ENCODE data around the gene CNKSR3.
"Not testable (repeated sequence)": the region's sequence is repeated elsewhere in the genome, so short reads cannot be mapped to it uniquely, and the experiment has no call there.

The CNKSR3 gene

GRCh38 chr6:154515826-154516225 is 5.3 kb upstream of the CNKSR3 start:
- no peak for FAIRE-seq
- DNase-seq (ENCODE audit: insufficient read length, low spot score) = no peak
- TF ChIP-seq SPI1 (IDR thresholded peaks at IDR 0.05; ENCODE audit: low read depth, low read length) (no peak), POLR2AphosphoS5 (IDR thresholded peaks at IDR 0.05; ENCODE audit: low read depth, low read length) (no peak), POLR2A (IDR thresholded peaks at IDR 0.05; ENCODE audit: low read depth, low read length) (no peak), TAF1 (IDR thresholded peaks at IDR 0.05; ENCODE audit: low read depth, low read length) (no peak), PAX5 (IDR thresholded peaks at IDR 0.05; ENCODE audit: insufficient read depth, low read length, severe bottlenecking) (no peak), POU2F2 (IDR thresholded peaks at IDR 0.05; ENCODE audit: low read depth, low read length) (no peak)

GRCh38 chr6:154515076-154515475 is 4.6 kb upstream of the CNKSR3 start:
- DNase-seq (ENCODE audit: insufficient read length, low spot score); FAIRE-seq: not testable (repeated sequence)

GRCh38 chr6:154514481-154514880 is 4.0 kb upstream of the CNKSR3 start:
- DNase-seq (ENCODE audit: insufficient read length, low spot score) (no peak), FAIRE-seq (no peak)
- no peak for TF ChIP-seq PAX5 (IDR thresholded peaks at IDR 0.05; ENCODE audit: insufficient read depth, low read length, severe bottlenecking)
- TF ChIP-seq POU2F2 (IDR thresholded peaks at IDR 0.05; ENCODE audit: low read depth, low read length) = no peak
- no peak for TF ChIP-seq POLR2A (IDR thresholded peaks at IDR 0.05; ENCODE audit: low read depth, low read length)
- TF ChIP-seq SPI1 (IDR thresholded peaks at IDR 0.05; ENCODE audit: low read depth, low read length) = no peak
- no peak for TF ChIP-seq TAF1 (IDR thresholded peaks at IDR 0.05; ENCODE audit: low read depth, low read length)
- TF ChIP-seq POLR2AphosphoS5 (IDR thresholded peaks at IDR 0.05; ENCODE audit: low read depth, low read length) = no peak

GRCh38 chr6:154513601-154514320 is 3.3 kb upstream of the CNKSR3 start:
- no peak for FAIRE-seq
- DNase-seq (ENCODE audit: insufficient read length, low spot score) = no peak
- TF ChIP-seq POLR2AphosphoS5 (IDR thresholded peaks at IDR 0.05; ENCODE audit: low read depth, low read length) = no peak
- no peak for TF ChIP-seq TAF1 (IDR thresholded peaks at IDR 0.05; ENCODE audit: low read depth, low read length)
- no peak for TF ChIP-seq POU2F2 (IDR thresholded peaks at IDR 0.05; ENCODE audit: low read depth, low read length)
- no peak for TF ChIP-seq PAX5 (IDR thresholded peaks at IDR 0.05; ENCODE audit: insufficient read depth, low read length, severe bottlenecking)
- no peak for TF ChIP-seq SPI1 (IDR thresholded peaks at IDR 0.05; ENCODE audit: low read depth, low read length)
- no peak for TF ChIP-seq POLR2A (IDR thresholded peaks at IDR 0.05; ENCODE audit: low read depth, low read length)

GRCh38 chr6:154512201-154512600 is 1.7 kb upstream of the CNKSR3 start:
- FAIRE-seq (no peak), DNase-seq (ENCODE audit: insufficient read length, low spot score) (no peak)
- no peak for TF ChIP-seq TAF1 (IDR thresholded peaks at IDR 0.05; ENCODE audit: low read depth, low read length)
- TF ChIP-seq SPI1 (IDR thresholded peaks at IDR 0.05; ENCODE audit: low read depth, low read length) = no peak
- TF ChIP-seq PAX5 (IDR thresholded peaks at IDR 0.05; ENCODE audit: insufficient read depth, low read length, severe bottlenecking) = no peak
- TF ChIP-seq POU2F2 (IDR thresholded peaks at IDR 0.05; ENCODE audit: low read depth, low read length) = no peak
- no peak for TF ChIP-seq POLR2AphosphoS5 (IDR thresholded peaks at IDR 0.05; ENCODE audit: low read depth, low read length)

GRCh38 chr6:154511791-154512190 is 1.3 kb upstream of the CNKSR3 start:
- FAIRE-seq = no peak
- TF ChIP-seq POLR2A (IDR thresholded peaks at IDR 0.05; ENCODE audit: low read depth, low read length) (no peak), PAX5 (IDR thresholded peaks at IDR 0.05; ENCODE audit: insufficient read depth, low read length, severe bottlenecking) (no peak), TAF1 (IDR thresholded peaks at IDR 0.05; ENCODE audit: low read depth, low read length) (no peak), POLR2AphosphoS5 (IDR thresholded peaks at IDR 0.05; ENCODE audit: low read depth, low read length) (no peak), POU2F2 (IDR thresholded peaks at IDR 0.05; ENCODE audit: low read depth, low read length) (no peak), SPI1 (IDR thresholded peaks at IDR 0.05; ENCODE audit: low read depth, low read length) (no peak)
- DNase-seq (ENCODE audit: insufficient read length, low spot score) = no peak

GRCh38 chr6:154509421-154510143 is 903 bp downstream of the CNKSR3 start:
- no peak for TF ChIP-seq POLR2A (IDR thresholded peaks at IDR 0.05; ENCODE audit: low read depth, low read length)
- TF ChIP-seq POLR2AphosphoS5 (IDR thresholded peaks at IDR 0.05; ENCODE audit: low read depth, low read length) = no peak
- no peak for TF ChIP-seq SPI1 (IDR thresholded peaks at IDR 0.05; ENCODE audit: low read depth, low read length)
- TF ChIP-seq POU2F2 (IDR thresholded peaks at IDR 0.05; ENCODE audit: low read depth, low read length) = no peak
- no peak for TF ChIP-seq TAF1 (IDR thresholded peaks at IDR 0.05; ENCODE audit: low read depth, low read length)
- no peak for TF ChIP-seq PAX5 (IDR thresholded peaks at IDR 0.05; ENCODE audit: insufficient read depth, low read length, severe bottlenecking)
- DNase-seq (ENCODE audit: insufficient read length, low spot score) = peak; percentile 21
- no peak for FAIRE-seq

- no peak for FAIRE-seq
- no peak for DNase-seq (ENCODE audit: insufficient read length, low spot score)
- TF ChIP-seq POLR2A (IDR thresholded peaks at IDR 0.05; ENCODE audit: low read depth, low read length) (no peak), SPI1 (IDR thresholded peaks at IDR 0.05; ENCODE audit: low read depth, low read length) (no peak), POLR2AphosphoS5 (IDR thresholded peaks at IDR 0.05; ENCODE audit: low read depth, low read length) (no peak), POU2F2 (IDR thresholded peaks at IDR 0.05; ENCODE audit: low read depth, low read length) (no peak), PAX5 (IDR thresholded peaks at IDR 0.05; ENCODE audit: insufficient read depth, low read length, severe bottlenecking) (no peak), TAF1 (IDR thresholded peaks at IDR 0.05; ENCODE audit: low read depth, low read length) (no peak)
These were observed 1.7 kb downstream of the CNKSR3 start for GRCh38 chr6:154508573-154509375.

Measured in GM12891 (cell line).